HG03175 (cell line): ENCODE results near the gene WHRN.

Experiments used
- ATAC-seq: cut with Tn5 transposase; IDR thresholded peaks from one replicate; pipeline ENCODE4 v1.9.1; 2021; ENCODE audit warnings: mild to moderate bottlenecking, moderate library complexity; ENCODE audit not compliant: unreplicated experiment

WHRN gene

GRCh38 chr9:114473447-114473801 is 31.8 kb downstream of the WHRN start:
- ATAC-seq, result no peak

DNA sequence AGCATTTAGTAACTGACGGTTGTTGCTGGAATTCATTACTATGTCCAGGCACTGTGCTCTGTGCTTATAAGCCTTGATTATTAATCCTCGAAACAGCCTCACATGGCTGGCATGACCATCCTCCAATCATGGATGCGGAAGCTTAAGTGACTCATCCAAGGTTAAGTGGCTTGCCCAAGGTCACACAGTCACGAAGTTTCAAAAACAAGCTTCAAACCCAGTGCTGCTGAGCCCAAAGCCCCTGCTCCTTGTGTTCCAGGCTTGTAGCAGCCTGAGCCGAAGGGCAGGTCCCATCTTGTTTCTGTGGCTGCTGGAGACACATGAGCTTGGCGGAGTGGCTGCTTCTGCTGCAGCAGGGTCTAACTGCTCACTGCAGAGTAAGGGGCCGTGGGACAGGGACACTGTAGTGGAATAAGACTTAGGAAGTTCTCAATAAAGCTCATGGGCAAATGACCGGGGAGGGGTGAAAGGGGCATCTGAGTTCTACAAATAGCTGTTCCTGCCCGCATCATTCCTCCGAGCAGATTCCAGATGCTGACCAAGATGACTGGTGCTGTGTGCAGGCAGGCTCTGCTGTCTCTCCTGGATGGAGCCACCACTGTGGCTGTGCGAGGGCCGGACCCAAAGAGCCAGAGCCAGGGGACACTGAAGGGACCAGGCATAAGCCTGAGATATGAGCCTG is 32.4 kb downstream of the WHRN start:
- no peak for ATAC-seq

DNA sequence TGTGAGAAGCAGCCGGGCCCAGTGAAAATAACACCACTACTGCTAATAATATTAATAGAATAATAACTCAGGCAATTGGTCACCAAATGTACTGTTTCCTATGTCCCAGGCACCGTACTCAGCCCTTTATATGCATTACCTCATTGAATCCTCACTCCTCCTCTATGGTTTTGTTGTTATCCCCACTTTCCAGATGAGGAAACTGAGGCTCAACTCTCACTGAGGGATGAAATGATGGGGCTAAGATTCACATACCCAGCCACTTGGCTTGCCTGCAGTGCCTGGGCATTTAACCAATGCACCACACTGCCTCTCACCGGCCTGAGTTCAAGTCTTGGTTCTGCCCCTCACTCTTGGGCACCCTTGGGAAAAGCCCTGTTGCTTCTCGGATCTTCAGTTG is 34.1 kb downstream of the WHRN start:
- no peak for ATAC-seq

- no peak for ATAC-seq
Observed at GRCh38 chr9:114470581-114470980, 34.7 kb downstream of the WHRN start.

DNA sequence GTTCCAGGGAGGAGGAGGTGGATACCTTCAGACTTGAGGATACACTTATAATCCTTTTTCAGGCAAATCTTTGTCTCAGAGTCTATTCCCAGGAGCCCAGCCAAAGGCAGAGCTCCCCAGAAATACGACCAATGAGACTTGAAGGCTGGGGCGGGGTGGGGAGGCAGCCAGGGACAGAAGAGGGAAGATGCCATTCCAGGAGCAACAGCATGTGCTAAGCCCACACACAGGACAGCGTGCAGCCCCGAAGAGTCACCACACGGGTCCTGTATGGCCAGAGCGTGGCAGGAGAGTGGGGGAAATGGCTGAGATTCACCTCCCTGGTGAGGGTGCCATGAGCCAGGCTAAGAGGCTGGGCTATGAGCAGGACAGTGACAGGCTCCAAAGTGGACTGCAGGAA is 35.2 kb downstream of the WHRN start:
- ATAC-seq, result no peak

DNA sequence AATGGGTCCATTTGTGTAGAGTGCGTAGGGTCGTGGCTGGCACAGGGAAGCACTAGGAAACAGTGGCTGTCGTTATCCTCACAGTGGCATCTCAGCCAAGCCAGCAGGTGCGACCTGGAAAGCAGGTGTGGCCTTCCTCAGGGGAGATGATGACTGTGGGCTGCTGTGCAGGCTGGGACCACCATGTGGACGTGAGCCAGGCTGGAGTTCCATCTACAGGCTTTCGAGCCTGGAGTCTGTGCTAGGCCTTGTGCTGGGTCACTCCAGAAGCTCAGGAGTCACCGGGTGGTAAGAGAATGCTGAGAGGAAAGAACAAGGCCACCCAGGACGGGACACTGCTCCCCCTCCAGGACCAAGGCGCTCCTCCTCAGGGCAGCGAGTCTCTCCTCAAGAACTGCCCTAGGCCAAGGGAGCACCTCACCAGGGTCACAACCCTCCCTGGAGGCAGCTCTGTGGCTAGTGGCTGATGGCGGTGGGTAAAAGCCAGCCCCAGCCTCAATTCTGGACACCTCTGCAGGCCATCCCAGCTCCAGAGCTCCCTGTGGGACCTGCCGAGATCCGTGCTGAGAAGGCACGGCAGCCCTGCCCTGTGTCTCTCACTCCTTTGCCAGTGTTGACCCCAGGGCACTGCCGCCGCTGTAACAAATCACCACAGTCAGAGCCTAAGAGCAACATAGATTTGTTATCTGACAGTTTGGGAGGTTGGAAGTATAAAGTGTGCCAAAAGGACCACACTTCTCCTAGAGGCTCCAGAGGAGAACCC is 36.0 kb downstream of the WHRN start:
- no peak for ATAC-seq

- ATAC-seq, result no peak
Observed at GRCh38 chr9:114467910-114468309, 37.4 kb downstream of the WHRN start.

- no peak for ATAC-seq
Observed at GRCh38 chr9:114467226-114467750, 38.0 kb downstream of the WHRN start.

- no peak for ATAC-seq
Observed at GRCh38 chr9:114465906-114466900, 39.1 kb downstream of the WHRN start.

DNA sequence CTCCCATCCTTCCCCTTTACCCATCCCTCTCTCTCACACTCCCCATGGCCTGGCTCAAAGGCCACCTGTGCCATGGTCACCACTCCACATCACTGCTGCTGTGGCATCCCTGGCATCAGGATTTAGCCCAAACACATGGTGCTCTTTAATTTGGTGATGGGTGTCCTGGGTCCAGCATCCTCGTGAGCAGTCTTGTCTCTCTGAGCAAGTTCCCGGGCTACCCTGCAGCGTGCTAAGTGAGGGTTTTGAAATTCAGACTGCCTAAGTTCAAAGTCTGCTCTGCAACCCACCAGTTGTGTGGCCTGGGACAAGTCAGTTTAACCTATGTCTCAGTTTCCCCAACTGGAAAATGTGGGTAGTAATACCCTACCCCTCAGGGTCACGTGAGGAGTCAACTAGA is 39.9 kb downstream of the WHRN start:
- ATAC-seq, result no peak

GRCh38 chr9:114464281-114465051 is 40.8 kb downstream of the WHRN start:
- no peak for ATAC-seq

GRCh38 chr9:114462791-114463190 is 42.5 kb downstream of the WHRN start:
- ATAC-seq, result no peak

- ATAC-seq, result no peak
Observed at GRCh38 chr9:114461468-114461867, 43.8 kb downstream of the WHRN start.

DNA sequence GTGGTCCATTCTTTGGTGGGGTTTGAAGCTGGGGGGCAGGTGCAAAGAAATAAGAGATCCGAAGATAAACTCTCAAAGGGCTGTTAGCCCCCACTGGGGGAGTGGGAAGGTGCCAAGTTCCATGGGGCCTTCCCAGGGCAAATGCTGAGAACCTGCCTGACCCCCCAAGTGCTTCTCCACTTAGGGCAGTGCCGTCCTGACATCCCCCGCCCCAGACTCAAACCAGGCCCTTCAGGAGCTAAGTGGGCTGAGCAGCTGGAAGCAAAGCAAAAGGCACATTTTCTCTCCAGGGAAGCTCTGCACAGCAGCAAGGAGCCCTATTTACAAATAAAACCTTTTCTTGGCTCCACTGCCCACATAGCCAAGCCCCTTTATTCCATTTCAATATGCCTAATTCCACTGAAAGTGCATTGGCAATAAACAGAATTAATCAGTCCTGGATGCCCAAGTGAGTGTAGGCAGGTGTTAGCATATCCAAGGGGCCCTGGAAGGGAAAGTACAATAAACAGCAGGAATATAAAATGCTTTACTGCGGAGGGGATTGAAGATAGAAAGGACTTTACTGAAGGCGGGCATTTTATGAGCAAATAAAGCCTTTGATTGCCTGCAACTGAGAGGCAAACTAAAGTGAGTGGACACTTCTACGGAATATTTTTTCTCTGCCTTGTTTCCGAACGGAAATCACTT is 44.6 kb downstream of the WHRN start:
- no peak for ATAC-seq

DNA sequence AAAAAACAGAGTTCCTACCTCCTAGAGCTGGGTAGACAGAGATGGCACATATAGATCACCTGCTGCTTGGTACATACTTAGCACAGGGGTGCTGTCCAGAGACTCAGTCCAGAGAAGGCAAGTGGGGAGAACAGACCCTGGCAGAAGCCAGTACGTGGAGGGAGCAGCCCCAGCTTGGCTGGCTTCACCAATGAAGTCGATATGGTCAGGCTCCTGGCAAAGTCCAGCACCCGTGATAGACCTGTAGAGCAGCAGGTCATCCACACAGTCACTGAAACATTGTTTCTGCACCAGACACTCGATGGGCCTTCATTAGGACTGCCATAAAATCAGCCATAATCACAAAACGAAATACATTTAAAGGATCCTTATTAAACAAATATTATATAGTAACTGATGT is 45.8 kb downstream of the WHRN start:
- no peak for ATAC-seq

DNA sequence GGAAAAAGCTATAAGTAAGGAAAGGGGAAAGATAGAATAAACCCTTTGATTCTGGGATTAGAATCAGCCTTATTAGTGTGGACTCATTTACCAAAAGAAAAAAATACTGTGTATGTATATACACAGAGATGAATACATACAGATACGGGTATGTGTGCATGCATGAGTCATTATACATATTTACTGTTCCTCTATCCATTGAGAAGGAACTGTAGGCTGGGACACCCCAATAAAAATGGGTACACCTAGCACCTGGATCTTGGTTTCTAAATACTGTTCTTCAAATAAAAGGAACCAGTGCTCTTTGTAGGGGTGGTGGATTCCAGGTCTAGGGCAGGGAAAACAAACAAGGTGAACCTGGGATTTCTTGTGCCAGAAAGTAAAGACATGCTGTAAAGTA is 48.3 kb downstream of the WHRN start:
- ATAC-seq, result no peak

- no peak for ATAC-seq
Observed at GRCh38 chr9:114454652-114455051, 50.6 kb downstream of the WHRN start.

- no peak for ATAC-seq
Observed at GRCh38 chr9:114452219-114453165, 52.8 kb downstream of the WHRN start.

- ATAC-seq, result no peak
Observed at GRCh38 chr9:114451707-114452031, 53.6 kb downstream of the WHRN start.
